C4-2B (cell line): Measurements from ENCODE around the gene CDK18.

Source experiments
- ZFX ChIP-seq: fragments of 450-650 bp; IDR thresholded peaks from 2 replicates; pipeline ENCODE4 v1.6.1; 2017
- TF ChIP-seq, protein P1 (sequence below): fragments of 450-650 bp; conservative IDR thresholded peaks from 2 replicates; pipeline ENCODE4 v1.5.1; 2017; ENCODE audit warnings: mild to moderate bottlenecking

GRCh38 chr1:205581321-205581980 lies 77.0 kb downstream of the CDK18 start:
- TF ChIP-seq, protein P1, sequence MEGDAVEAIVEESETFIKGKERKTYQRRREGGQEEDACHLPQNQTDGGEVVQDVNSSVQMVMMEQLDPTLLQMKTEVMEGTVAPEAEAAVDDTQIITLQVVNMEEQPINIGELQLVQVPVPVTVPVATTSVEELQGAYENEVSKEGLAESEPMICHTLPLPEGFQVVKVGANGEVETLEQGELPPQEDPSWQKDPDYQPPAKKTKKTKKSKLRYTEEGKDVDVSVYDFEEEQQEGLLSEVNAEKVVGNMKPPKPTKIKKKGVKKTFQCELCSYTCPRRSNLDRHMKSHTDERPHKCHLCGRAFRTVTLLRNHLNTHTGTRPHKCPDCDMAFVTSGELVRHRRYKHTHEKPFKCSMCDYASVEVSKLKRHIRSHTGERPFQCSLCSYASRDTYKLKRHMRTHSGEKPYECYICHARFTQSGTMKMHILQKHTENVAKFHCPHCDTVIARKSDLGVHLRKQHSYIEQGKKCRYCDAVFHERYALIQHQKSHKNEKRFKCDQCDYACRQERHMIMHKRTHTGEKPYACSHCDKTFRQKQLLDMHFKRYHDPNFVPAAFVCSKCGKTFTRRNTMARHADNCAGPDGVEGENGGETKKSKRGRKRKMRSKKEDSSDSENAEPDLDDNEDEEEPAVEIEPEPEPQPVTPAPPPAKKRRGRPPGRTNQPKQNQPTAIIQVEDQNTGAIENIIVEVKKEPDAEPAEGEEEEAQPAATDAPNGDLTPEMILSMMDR: no peak
- TF ChIP-seq ZFX: no peak
